Loucy (cell line): ENCODE data around the gene SAXO2.
"Not testable (repeated sequence)": the region's sequence is repeated elsewhere in the genome, so short reads cannot be mapped to it uniquely, and the experiment has no call there.

ENCODE experiments used
- EZH2phosphoT487 ChIP-seq: fragments of 200-600 bp; IDR thresholded peaks from 2 replicates; pipeline ENCODE4 v1.6.1; 2018; ENCODE audit warnings: antibody characterized with exemption, mild to moderate bottlenecking, moderate library complexity, borderline replicate concordance
- TF ChIP-seq, protein P1 (sequence below): fragments of 200-600 bp; sonication (generic); conservative IDR thresholded peaks from 2 replicates; pipeline ENCODE4 v1.5.1; 2014; ENCODE audit warnings: mild to moderate bottlenecking, antibody characterized with exemption, low read length

DNA sequence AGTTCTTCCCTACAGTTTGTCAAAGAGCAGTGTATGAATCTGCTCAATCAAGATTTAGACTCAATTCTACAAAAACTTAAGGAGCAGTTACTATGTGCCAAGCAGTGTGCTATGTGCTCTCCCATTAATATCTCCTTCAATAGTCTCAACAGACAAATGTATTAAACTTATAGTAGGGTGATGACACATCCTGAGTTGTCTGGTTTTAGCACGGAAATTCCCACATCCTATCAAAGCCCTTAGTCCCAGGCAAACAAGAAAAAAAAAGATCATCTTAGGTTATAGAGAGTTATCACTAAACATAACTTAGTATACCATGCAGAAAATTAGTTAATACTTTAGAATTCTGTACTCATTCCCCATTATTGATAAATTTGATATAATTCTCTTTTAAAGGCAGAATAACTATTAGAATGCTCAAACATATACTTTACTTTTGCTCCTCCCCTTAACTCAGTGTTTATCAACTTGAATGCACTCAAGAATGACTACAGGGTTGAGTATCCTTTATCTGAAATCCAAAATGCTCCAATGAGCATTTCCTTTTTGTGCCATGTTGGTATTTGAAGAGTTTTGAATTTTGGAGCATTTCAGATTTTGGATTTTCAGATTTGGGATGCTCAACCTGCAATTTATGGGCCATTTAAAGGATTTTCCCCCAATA, 20.6 kb upstream of the SAXO2 start:
- TF ChIP-seq, protein P1, sequence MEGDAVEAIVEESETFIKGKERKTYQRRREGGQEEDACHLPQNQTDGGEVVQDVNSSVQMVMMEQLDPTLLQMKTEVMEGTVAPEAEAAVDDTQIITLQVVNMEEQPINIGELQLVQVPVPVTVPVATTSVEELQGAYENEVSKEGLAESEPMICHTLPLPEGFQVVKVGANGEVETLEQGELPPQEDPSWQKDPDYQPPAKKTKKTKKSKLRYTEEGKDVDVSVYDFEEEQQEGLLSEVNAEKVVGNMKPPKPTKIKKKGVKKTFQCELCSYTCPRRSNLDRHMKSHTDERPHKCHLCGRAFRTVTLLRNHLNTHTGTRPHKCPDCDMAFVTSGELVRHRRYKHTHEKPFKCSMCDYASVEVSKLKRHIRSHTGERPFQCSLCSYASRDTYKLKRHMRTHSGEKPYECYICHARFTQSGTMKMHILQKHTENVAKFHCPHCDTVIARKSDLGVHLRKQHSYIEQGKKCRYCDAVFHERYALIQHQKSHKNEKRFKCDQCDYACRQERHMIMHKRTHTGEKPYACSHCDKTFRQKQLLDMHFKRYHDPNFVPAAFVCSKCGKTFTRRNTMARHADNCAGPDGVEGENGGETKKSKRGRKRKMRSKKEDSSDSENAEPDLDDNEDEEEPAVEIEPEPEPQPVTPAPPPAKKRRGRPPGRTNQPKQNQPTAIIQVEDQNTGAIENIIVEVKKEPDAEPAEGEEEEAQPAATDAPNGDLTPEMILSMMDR: not testable (repeated sequence)
- TF ChIP-seq EZH2phosphoT487: not testable (repeated sequence)
